NCI-H1105 treated with DMSO at 0.1 percent for 48 hours (cell line): Measurements from ENCODE around the gene ABHD8.

Experiments used
- DNase-seq: peaks from one replicate; lab custom pipeline; 2025; lab: John Stamatoyannopoulos, UW

The ABHD8 gene

DNA sequence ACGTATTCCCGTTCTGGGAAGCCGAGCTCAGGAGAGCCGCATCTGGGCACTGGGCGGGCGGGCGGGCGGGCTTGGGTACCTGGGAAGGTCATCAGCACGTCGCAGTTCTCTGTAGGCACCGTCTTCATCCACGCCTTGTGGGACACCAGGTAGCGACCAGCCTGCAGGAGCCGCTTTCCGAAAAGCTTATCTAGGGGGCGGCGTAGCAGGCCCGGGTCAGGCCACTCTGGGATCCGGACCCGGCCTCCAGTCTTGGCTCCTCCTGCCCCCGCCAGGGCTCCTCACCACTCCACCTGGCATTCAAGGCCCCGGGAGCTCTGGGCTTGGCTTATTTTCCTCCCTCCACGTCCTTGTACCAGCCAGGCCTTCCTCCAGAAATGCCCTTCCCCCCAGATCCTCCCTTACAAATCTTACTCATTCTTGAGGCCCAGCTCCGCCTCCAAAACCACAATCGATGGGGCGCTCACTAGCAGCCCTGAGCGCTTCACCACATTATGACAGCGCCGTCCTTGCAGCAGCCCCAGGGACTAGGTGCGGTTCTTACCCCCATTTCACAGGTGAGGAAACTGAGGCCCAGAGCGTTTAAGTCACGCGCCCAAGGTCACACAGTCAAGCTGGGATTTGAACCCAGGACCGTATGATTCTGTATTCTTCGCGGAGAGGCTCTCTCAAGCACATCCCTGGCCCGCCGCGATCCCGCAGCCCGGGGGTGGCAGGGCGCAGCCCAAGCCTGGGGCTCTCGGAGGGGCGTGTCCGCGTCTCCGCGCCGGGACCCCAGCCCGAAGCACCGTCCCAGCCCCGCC is 30.6 kb upstream of the ABHD8 start:
- no peak for DNase-seq

DNA sequence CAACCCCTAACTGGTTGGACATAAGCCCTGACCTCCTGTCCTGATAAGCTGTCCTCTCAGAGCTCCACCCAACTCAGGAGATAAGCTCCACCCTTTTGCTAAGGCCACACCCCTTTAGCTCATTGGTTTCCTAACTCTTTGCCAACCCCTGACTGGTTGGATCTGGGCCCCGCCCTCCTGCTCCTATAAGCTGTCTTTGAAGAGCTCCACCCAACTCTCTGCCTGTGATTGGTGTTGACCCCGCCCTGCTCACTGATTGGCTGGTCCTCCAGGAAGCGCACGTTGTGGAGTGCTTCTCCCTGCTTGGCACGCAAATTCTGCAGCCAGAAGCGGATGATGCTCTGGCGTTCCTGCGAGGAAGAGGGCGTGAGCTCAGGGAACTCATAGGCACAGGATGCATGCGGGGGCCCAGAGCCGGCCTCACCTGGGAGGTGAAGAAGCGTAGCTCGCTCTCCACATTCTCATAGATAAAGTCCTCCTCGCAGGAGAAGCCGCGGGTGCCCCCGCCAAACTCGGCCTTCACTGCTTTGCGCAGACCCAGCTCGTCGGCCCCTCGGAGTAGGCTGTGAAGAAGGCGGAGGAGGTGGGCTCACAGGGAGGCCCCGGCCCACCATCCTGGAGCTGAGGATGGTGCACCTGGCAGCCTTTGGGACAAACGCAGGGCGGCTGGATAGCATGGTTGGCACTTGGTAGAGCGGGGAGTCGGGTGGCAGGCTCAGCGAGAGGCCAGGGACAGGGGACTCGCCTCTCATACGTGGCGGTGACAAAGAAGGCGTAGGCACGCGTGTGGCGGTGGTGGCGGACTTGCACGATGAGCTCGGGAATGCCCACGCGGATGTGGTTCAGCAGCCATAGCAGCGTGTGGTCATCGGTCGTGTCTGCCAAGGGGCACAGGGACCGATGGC is 29.7 kb upstream of the ABHD8 start:
- DNase-seq, result no peak

DNA sequence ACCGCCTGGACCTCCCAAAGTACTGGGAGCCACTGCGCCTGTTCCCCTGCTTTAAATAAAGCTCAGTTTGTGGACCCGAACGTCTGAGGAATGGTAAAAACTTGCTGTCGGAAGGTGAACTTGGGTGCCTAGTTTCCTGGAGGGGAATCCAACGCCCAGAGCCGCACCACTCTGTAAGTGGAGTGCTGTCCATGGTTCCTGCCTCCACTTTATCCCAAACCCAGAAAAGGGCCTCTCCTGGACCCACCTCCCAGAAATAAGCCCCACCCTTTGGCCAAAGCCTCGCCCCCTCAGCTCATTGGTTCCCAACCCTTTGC is 29.1 kb upstream of the ABHD8 start:
- DNase-seq, result no peak

- peak; percentile 39 for DNase-seq
Observed at GRCh38 chr19:17331045-17331558, 27.9 kb upstream of the ABHD8 start.

DNA sequence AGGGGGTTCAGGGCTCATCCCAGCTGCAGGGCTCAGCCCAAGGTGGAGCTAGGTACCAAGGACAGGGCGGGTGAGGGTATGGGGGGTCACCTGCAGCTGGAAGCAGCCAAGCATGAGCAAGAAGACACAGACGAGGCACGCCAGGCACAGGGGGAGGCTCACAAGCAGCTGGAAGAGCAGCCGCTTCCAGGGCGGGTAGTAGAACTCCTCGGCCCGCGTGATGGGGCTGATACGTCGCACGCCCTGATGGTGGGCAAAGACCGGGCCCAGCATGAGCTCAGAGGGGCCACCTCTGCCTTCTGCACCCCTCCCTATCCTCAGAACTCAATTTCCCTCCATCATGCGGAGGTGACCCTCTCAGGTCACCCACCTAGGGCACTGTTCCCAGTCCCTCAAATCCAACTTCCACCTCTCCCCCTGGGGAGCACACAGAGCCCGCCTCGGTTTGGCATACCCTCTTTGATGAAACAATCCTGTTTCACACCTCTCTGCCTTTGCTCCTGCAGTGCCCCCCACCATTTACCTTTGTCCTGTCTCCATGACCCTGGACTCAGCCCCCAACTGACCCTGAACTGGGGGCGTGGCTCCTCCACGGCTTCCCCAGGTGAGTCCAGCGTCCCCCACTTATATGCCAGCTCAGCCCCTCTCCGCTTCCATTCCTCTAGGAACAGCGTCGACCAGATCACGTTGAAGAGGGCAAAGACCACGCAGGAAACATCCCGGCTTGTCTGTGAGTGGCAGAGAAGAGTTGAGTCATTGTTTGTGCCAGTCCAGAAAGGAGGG is 27.2 kb upstream of the ABHD8 start:
- DNase-seq, result no peak

DNA sequence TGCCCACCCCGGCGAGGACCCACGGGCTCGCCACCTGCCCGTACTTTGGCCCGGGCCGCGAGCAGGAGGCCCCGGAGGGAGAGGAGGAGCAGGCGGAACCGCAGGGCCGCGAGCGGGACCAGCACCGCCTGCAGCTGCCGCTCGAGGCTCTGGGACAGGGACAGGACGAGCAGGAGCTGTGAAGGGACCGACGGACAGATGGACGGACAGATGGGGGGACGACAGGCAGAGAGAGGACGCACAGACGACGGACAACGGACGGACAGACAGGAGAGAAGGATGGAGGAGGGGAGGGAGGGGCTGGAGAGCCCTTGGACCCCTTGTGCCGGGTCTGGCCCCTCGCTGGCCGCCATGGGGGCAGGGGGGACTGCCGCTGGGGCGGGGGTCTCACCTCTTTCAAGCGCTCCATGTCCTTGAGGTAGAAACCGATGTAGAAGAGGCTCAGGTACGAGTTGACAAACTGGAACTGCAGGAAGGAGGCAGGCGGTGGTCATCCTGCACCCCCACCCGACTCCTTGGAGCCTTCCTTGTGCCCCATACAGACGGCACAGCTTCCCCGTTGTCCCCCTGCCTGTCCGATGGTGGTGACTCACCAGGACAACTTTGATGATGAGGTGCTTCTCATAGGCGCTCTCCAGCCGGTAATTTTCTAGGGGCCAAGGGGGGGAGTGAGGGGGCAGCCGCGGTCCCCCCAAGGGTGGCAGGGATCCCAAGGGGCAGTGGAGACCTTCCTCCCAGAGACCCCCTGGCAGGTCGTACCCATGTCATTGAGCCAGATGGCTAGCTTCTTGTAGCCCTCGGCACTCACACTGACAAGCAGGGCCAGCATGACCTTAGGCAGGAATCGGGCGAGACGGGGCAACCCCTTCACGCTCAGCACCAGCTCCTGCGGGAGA is 26.4 kb upstream of the ABHD8 start:
- DNase-seq, result no peak

GRCh38 chr19:17328517-17329365 is 25.5 kb upstream of the ABHD8 start:
- peak; percentile 13 for DNase-seq

GRCh38 chr19:17327654-17328516 is 24.7 kb upstream of the ABHD8 start:
- DNase-seq, result peak; percentile 11

- DNase-seq, result no peak
Observed at GRCh38 chr19:17327068-17327653, 23.9 kb upstream of the ABHD8 start.

DNA sequence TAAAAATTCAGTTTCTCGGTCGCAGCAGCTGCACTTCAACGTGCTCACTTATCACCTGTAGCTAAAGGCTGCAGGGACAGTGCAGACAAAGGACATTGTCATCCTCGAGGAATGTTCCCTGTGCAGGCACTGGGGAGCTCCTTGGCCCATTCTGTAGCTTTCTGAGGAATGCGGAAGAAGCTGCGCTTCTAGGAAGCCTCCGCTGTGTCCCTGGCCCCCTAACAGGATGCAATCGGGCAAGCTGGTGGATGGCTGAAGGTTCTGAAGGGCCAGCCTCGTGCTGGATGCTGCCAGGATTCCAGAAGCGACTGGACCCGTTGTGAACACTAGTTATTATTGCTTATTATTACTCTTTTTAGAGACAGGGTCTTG is 23.4 kb upstream of the ABHD8 start:
- DNase-seq, result no peak

- no peak for DNase-seq
Observed at GRCh38 chr19:17325881-17326594, 22.8 kb upstream of the ABHD8 start.

DNA sequence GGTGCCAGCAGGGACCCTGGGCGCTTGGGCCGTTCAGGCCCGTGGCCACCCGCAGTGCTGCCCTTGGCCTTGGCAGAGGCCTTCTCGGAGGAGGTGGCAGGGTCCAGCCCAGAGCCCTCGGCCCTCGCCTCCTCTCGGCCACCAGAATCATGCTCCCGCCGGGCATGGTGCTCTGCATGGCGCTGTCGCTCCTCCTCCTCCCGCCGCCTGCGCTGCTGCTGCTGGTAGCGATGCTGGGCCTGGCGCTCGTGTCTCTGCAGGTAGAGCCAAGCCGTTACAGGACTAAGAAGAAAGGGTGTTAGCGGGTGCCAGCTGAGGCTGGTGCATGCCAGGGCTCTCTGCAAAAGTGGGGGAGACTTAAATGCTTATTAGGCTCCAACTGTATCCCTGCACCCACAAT is 21.9 kb upstream of the ABHD8 start:
- DNase-seq, result no peak

DNA sequence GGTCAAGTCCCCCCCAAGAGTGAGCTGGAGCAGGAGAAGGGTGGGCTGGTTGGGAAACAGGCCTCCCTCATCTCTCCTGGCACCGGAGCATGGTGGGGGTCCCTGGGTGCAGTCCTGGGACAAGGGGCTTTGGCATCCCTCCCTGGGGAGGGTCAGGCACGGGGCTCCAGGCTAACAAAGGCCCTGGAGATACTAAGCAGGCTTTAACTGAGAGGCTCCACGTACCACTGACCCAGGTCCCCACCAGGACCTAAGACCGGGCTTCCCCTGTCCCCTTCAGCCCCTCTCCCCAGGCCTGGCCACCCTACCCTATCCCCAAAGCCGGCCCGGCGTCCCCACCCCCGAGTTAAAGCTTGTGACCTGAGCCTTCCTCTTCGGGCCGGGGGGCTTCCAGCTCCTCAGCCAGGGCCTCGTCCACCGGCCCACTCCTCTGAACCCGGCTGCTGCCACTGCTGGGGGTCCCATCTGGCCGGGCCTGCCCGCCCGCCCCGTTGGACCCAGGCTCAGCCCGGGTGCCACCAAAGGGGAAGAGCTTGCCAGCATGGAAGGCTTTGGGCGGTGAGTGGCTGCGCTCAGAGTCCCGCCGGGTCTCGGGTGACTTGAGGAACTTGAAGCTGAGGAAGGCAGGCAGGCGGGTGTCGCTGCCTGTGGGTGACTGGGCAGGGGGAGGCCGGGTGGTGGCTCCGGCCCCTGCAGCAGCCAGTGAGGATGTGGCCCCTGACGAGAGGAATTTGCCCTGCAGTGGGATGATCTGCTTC is 21.3 kb upstream of the ABHD8 start:
- DNase-seq, result no peak

DNA sequence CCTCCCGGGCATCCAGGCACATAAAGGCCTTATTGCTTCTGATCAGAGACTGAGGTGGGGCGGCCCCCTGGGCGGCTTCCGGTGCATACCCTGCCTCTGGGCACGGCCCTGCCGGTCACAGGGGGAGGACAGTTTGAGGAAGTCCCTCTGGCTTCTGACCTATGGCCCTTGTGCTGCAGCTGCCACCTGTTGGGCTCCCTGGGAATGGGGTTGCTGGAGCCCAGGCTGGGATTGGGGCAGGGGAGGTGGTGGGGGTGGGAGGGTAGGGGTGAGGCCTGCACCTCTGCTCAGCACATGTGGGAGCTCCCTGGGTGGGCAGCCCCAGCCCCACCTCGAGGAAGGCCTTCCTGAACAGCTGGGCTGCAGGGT is 20.7 kb upstream of the ABHD8 start:
- DNase-seq, result no peak

GRCh38 chr19:17323300-17323963 is 20.2 kb upstream of the ABHD8 start:
- no peak for DNase-seq

DNA sequence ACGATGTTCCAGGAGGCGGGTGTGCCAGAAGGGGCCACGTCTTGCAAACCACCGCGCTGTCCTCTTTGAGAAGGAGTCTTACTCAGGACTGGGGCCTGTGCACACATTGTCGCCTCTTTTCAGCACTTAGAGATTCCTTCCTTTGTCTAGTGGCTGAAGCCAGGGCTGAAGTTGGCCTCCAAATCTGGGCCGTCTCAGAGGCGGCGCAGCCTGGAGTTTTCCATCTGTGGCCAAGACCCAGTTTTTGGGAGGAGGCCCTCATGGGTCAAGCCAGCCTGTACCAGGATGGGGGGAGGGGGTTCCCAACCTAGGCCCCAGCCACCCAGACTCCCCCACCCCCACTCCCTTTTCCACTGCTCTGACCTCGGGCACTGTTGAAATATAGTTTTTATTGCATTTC is 19.6 kb upstream of the ABHD8 start:
- DNase-seq, result no peak
